Caco-2 (cell line): ENCODE results near the gene TMEM37. TPM values are rescaled to one million over a fixed set of nuclear protein-coding genes. Genes with fewer than 3 reads are reported as not detected.

Source experiments
- BruUV-seq: library from RNA; stranded (reverse); fragments of 400-500 nt; replicated peaks from 2 replicates; lab custom pipeline; 2021; lab: Mats Ljungman, UMichigan
- CTCF ChIA-PET: fragments of 300-600 bp; sonication (Branson Sonifier 250); formaldehyde crosslinking; loops from one replicate; lab custom pipeline; 2022; ENCODE audit warnings: antibody characterized with exemption; lab: Charles Lee
- POLR2A ChIA-PET: fragments of 300-600 bp; sonication (Branson Sonifier 250); formaldehyde crosslinking; loops from one replicate; lab custom pipeline; 2022; ENCODE audit warnings: antibody characterized with exemption; lab: Charles Lee
- DNase-seq, 2 experiments: peaks; one replicate each; pipeline versions ENCODE4 v3.0.0 to v3.0.0-alpha.2; 2020 to 2022
- H3K27me3 ChIP-seq: replicated peaks from 2 replicates; pipeline ENCODE4 v1.6.0; 2011; ENCODE audit warnings: low read length; ENCODE audit not compliant: control insufficient read depth, insufficient read depth
- H3K36me3 ChIP-seq: 2 replicates; pipeline ENCODE4 v1.5.1; 2011; ENCODE audit warnings: low read length; ENCODE audit not compliant: control insufficient read depth, insufficient read depth
- H3K4me1 ChIP-seq: fragments of 250-450 bp; sonication (Bioruptor Pico); 2 replicates; pipeline ENCODE4 v1.5.1; 2020; ENCODE audit warnings: mild to moderate bottlenecking
- H3K4me3 ChIP-seq: 2 replicates; pipeline ENCODE4 v1.5.1; 2011; ENCODE audit warnings: low read depth, mild to moderate bottlenecking, control low read depth, low read length
- H3K9me3 ChIP-seq: fragments of 250-450 bp; sonication (Bioruptor Pico); 2 replicates; pipeline ENCODE4 v1.5.1; 2020; ENCODE audit warnings: mild to moderate bottlenecking, moderate library complexity
- H3K27ac Mint-ChIP-seq: one replicate; pipeline ENCODE4 v1.8.0; 2022; ENCODE audit warnings: mixed read lengths; ENCODE audit not compliant: unreplicated experiment
- H3K27me3 Mint-ChIP-seq: one replicate; pipeline ENCODE4 v1.8.0; 2022; ENCODE audit warnings: mixed read lengths; ENCODE audit not compliant: insufficient read depth, unreplicated experiment
- H3K36me3 Mint-ChIP-seq: one replicate; pipeline ENCODE4 v1.8.0; 2022; ENCODE audit warnings: mild to moderate bottlenecking, mixed read lengths; ENCODE audit not compliant: insufficient read depth, unreplicated experiment
- H3K4me1 Mint-ChIP-seq: one replicate; pipeline ENCODE4 v1.8.0; 2022; ENCODE audit warnings: low read depth, mixed read lengths; ENCODE audit not compliant: unreplicated experiment
- H3K4me3 Mint-ChIP-seq: one replicate; pipeline ENCODE4 v1.8.0; 2022; ENCODE audit warnings: mild to moderate bottlenecking, moderate library complexity, mixed read lengths; ENCODE audit not compliant: unreplicated experiment
- H3K9me3 Mint-ChIP-seq: one replicate; pipeline ENCODE4 v1.8.0; 2022; ENCODE audit warnings: mixed read lengths; ENCODE audit not compliant: unreplicated experiment
- intact Hi-C: fragments of 100-400 bp; cut with micrococcal nuclease; formaldehyde crosslinking; loops from one replicate; pipeline ENCODE4 v1.10.0; 2022; ENCODE audit not compliant: unreplicated experiment
- total RNA-seq: library from RNA; stranded (reverse); gene quantifications from 2 replicates; pipeline ENCODE4 v1.2.3, GENCODE V29; 2022
- TF ChIP-seq, protein P1 (sequence below), 2 experiments: fragments of 200-600 bp in 1 of 2; IDR thresholded peaks; 1 replicate in 1 of 2; 2 replicates in 1 of 2; pipeline versions ENCODE4 v1.5.1 to v1.8.0; 2011 to 2022; ENCODE audit warnings: antibody characterized with exemption in 1 of 2, control low read depth in 1 of 2, inconsistent platforms in 1 of 2, low read depth in 1 of 2, low read length in 1 of 2, mild to moderate bottlenecking in 1 of 2, moderate library complexity in 1 of 2; ENCODE audit not compliant: insufficient read depth in 1 of 2, severe bottlenecking in 1 of 2, unreplicated experiment in 1 of 2

TMEM37 gene
- total RNA-seq, 1 experiment from 2014 or later = 15.8 TPM

DNA sequence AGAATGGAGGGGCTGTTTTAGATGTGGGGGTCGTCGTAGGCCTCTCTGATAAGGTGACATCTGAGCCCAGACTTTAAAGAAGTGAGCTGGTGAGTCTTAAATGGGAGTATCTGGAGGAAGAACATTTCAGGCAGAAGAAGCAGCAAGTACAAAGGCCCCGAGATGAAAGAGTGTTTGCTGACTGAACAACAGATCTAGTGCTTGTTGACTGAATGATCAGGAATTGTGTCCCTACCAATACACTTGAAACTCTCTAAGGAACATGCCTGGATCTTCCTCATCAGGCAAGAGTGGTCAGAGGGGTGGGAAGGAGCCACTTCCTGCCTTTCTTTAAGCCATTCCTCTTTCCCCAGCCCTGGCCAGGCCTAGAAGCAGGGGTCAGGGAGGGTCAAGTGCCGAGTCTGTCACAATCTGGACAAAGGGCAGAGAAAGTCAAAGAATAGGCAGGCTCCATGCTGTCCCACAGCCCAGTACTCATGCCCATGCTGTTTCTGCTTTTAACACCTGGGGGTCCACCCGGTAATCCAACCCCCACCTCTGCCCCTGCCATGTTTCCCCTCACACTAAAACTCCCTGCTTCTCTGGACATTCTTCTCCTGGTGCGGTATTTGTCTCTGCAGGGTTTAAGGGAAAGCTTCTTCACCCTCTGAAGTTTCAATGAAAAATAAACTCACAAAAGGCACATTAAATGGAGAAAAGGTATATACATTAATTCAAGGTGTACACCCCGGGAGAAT is 3.0 kb upstream of the TMEM37 start:
- Histone ChIP-seq H3K4me1 (peaks cover 72% of the 10 kb centered on the region), H3K4me3 (no peak overlapping the region), H3K36me3 (no peaks in the 10 kb centered on the region), H3K9me3 (no peaks in the 10 kb centered on the region), H3K27me3 (no peaks in the 10 kb centered on the region)
- TF ChIP-seq, protein P1, sequence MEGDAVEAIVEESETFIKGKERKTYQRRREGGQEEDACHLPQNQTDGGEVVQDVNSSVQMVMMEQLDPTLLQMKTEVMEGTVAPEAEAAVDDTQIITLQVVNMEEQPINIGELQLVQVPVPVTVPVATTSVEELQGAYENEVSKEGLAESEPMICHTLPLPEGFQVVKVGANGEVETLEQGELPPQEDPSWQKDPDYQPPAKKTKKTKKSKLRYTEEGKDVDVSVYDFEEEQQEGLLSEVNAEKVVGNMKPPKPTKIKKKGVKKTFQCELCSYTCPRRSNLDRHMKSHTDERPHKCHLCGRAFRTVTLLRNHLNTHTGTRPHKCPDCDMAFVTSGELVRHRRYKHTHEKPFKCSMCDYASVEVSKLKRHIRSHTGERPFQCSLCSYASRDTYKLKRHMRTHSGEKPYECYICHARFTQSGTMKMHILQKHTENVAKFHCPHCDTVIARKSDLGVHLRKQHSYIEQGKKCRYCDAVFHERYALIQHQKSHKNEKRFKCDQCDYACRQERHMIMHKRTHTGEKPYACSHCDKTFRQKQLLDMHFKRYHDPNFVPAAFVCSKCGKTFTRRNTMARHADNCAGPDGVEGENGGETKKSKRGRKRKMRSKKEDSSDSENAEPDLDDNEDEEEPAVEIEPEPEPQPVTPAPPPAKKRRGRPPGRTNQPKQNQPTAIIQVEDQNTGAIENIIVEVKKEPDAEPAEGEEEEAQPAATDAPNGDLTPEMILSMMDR (IDR thresholded peaks at IDR 0.05; ENCODE audit: insufficient read depth in 1 of 2, low read depth in 1 of 2, low read length in 1 of 2, severe bottlenecking in 1 of 2, unreplicated experiment in 1 of 2) = no peak
- H3K36me3 Mint-ChIP-seq = no peaks in the 10 kb centered on the region
- BruUV-seq = no TSS peak
- ChIA-PET POLR2A (no interaction called here), CTCF (no interaction called here)
- intact Hi-C loops = loop anchor here (5.0 kb wide), 1 partner anchor 59 kb away; no protein-coding TSS in a partner anchor
- no peaks in the 10 kb centered on the region for H3K27me3 Mint-ChIP-seq
- H3K4me3 Mint-ChIP-seq = no peak overlapping the region
- H3K4me1 Mint-ChIP-seq = peaks cover 47% of the 10 kb centered on the region
- H3K9me3 Mint-ChIP-seq = no peaks in the 10 kb centered on the region
- peak overlapping the region; percentile 27 for H3K27ac Mint-ChIP-seq
- peak in 1 of 2 experiments; percentile 36 for DNase-seq

DNA sequence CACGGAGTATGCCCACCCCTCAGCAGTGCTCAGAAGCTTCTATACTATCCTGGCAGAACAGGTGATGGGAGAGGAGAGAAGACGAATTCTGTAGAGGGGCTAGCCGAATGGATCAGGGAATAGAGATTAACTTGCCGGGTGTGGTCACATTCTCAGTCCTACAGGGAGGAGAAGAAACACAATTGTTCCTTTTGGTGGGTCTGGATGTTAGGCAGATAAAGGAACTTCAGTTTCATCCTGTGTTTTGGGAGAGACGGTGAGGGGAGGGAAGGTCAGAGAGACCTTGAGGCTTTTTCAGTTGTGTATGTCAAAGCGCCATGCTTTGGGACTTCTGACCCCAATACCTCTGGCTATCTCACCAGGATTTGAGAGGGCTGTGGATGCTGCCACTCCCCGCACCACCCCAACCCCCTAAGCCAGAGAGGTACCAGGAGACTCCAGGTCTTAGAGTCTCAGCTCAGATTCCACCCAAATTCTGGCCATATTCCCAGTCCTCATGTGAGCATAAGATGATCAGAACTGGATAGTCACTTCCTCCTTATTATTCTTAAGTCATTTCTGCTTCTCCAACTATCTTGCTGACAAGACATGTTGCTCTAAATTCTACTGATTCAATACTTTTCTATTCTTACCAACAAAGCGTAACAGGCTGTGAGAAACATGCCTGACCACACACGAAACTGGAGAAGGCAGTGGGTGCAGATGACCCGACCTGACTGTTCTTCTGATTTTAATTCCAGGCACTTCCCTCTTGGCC is 2.3 kb upstream of the TMEM37 start:
- TF ChIP-seq, protein P1 (IDR thresholded peaks at IDR 0.05; ENCODE audit: insufficient read depth in 1 of 2, low read depth in 1 of 2, low read length in 1 of 2, severe bottlenecking in 1 of 2, unreplicated experiment in 1 of 2) = no peak
- Histone ChIP-seq H3K4me1 (peaks cover 80% of the 10 kb centered on the region), H3K27me3 (no peaks in the 10 kb centered on the region), H3K9me3 (no peaks in the 10 kb centered on the region), H3K36me3 (no peaks in the 10 kb centered on the region), H3K4me3 (no peak overlapping the region)
- no peak for DNase-seq
- ChIA-PET POLR2A (no interaction called here), CTCF (no interaction called here)
- Mint-ChIP-seq H3K27ac (no peak overlapping the region), H3K4me3 (no peak overlapping the region), H3K4me1 (peaks cover 54% of the 10 kb centered on the region), H3K27me3 (no peaks in the 10 kb centered on the region), H3K9me3 (no peaks in the 10 kb centered on the region), H3K36me3 (no peaks in the 10 kb centered on the region)
- no TSS peak for BruUV-seq
- intact Hi-C loops = loop anchor here (5.0 kb wide), 1 partner anchor 58 kb away; no protein-coding TSS in a partner anchor

DNA sequence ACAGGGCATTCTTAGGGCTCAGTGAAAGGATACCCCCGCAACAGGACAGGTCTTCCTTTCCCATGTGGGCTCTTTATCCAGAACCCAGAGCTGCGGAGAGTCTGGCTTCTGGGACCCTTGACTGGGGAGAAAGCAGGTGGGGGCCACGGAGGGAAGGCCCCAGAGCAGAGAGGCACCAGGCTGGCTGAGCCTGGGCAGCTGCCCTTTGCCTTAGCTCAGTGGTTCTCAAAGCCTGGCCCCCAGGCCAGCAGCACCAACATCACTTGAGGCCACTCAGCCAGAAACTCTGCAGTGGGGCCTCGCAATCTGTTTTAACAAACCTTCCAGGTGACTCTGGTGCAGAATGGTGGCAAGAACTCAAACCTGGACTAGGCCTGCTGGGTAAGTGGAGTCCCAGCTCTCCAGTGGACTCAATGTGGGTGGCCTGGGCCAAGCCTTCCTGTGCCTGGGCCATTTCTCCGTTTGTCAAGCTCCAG is 1.6 kb upstream of the TMEM37 start:
- Histone ChIP-seq H3K4me1 (peaks cover 86% of the 10 kb centered on the region), H3K9me3 (no peaks in the 10 kb centered on the region), H3K36me3 (no peaks in the 10 kb centered on the region), H3K4me3 (no peak overlapping the region), H3K27me3 (no peaks in the 10 kb centered on the region)
- H3K36me3 Mint-ChIP-seq = no peaks in the 10 kb centered on the region
- TF ChIP-seq, protein P1 (IDR thresholded peaks at IDR 0.05; ENCODE audit: insufficient read depth in 1 of 2, low read depth in 1 of 2, low read length in 1 of 2, severe bottlenecking in 1 of 2, unreplicated experiment in 1 of 2) = no peak
- no peaks in the 10 kb centered on the region for H3K9me3 Mint-ChIP-seq
- peak overlapping the region; percentile 78 for H3K4me3 Mint-ChIP-seq
- peaks cover 53% of the 10 kb centered on the region for H3K4me1 Mint-ChIP-seq
- DNase-seq = no peak
- no peak overlapping the region for H3K27ac Mint-ChIP-seq
- intact Hi-C loops = loop anchor here (5.0 kb wide), 1 partner anchor 63 kb away; the partner anchor contains the start of genes C2orf76 and DBI
- BruUV-seq = no TSS peak
- no peaks in the 10 kb centered on the region for H3K27me3 Mint-ChIP-seq
- POLR2A ChIA-PET = no interaction called here
- CTCF ChIA-PET = no interaction called here
